Measurements from ENCODE around the gene DCDC1.

GRCh38 chr11:31295308-31295707 is 74.2 kb downstream of the DCDC1 start:
- TF ChIP-seq CTCF (conservative IDR thresholded peaks at IDR 0.05; ENCODE audit: low read length) (no peak), EZH2phosphoT487 (IDR thresholded peaks at IDR 0.05; ENCODE audit: borderline replicate concordance, low read depth, low read length) (no peak)
